SHP77 treated with DMSO at 0.1 percent for 48 hours (cell line): ENCODE data around the gene PRRT1B.

Source experiments
- DNase-seq: peaks from one replicate; lab custom pipeline; 2025; lab: John Stamatoyannopoulos, UW

Gene PRRT1B

DNA sequence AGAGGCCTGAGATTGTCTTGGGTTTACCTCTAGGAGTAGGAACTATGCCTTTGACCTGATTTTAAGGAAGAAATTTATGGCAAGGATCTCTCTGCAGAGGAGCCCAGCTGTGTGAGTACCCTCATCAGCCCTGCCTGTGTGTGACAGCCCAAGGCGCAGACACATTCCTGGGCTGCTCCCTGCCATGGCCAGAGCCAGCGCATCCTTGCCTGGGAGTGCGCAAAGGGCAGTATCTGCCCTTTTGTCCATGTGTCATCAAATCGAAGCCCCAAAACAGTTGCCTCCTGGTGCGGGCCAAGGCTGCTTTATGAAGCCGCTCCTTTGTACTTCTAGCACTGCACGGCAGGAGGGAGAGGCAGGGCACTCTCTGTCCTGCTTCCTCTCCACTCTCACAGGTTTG, 51.9 kb downstream of the PRRT1B start:
- no peak for DNase-seq

DNA sequence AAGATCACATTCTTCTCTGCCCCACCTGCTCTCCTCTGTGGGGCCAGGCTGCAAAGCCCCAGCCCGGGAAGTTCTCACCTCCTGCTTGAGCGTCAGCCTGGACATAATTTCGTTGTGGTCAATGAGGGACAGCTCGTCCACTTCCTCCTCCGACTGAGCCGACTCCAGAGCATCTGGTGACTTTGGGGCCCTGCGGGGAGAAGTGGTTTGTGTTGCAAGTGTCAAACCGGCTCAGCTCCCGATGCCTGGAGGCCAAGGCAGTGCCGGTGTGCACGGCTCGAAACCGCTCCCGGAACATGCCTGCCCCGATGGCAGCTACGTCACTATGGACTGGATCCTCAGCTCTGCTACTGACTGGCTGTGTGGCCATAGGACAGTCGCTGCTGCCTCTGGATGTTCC, 52.8 kb downstream of the PRRT1B start:
- DNase-seq: no peak

DNA sequence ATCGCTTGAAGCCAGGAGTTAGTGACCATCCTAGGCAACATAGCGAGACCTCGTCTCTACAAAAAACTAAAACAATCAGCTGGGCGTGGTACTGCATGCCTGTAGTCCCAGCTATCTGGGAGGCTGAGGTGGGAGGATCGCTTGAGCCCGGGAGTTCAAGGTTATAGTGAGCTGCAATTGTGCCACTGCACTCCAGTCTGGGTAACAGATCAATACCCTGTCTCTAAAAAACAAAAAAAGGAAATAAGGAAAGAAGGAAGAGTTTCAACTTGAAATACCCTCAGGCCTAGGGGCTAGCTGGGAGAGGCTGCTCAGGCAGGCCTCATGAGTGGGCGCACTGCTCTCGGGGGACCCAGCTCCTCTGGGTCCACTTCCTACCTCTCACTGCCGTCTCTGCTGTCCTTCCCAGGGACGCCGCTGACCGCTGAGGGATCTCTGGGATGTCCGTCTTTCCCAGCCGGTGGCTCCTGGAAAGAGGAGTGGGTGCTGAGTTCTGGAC, 56.4 kb downstream of the PRRT1B start:
- DNase-seq: no peak

DNA sequence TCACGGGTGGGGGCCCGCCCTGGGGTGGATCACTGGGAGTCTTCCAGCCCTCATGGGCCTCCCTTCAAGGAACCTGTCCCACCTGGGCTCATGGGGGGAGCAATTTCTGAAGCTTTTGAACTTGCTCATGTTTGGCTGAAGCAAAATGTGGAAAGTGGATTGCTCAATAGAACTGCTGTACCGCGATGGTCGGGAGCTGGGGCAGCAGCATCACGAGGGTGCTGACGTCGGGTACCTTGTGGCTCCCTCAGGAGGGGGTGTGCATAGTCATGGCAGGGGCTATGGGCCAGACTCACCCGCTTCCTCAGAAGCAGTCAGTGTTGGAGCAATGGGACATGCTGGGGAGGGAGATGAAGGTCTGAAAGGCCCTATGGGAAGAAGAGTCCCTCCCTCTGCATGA, 57.9 kb downstream of the PRRT1B start:
- no peak for DNase-seq

DNA sequence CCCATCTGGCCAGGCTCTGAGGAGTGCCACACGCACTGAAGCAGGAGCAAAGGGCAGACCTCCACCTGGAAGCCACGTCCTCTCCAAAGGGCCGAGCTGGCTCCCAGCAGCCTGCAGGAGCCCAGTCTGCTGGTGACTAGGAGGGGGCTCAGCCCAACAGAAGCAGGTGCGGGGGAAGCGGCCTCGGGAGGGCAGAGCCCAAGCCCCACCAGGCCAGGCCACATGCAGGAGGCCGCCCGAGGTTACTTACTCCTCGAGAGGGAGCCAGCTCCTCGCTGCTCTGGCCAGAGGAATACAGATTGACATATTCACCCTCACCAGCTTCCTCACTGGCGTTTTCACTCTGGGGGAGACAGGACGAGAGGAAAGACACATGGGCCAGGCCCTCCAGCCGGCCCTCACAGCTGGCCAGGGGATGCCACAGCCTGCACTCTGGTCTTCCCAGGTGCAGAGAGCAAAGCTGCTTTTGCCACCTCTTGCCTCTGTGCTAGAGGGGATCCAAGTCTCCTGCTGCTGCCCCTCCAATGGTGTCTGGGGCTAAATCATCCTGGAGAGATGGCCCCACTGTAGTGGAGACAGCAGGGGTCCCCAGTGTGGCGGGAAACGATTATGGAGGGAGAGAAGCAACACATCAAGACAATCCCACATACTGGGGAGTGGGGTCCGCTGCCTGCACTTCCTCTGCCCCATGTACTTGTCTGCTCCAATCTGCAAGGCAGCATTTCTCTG, 58.6 kb downstream of the PRRT1B start:
- no peak for DNase-seq

DNA sequence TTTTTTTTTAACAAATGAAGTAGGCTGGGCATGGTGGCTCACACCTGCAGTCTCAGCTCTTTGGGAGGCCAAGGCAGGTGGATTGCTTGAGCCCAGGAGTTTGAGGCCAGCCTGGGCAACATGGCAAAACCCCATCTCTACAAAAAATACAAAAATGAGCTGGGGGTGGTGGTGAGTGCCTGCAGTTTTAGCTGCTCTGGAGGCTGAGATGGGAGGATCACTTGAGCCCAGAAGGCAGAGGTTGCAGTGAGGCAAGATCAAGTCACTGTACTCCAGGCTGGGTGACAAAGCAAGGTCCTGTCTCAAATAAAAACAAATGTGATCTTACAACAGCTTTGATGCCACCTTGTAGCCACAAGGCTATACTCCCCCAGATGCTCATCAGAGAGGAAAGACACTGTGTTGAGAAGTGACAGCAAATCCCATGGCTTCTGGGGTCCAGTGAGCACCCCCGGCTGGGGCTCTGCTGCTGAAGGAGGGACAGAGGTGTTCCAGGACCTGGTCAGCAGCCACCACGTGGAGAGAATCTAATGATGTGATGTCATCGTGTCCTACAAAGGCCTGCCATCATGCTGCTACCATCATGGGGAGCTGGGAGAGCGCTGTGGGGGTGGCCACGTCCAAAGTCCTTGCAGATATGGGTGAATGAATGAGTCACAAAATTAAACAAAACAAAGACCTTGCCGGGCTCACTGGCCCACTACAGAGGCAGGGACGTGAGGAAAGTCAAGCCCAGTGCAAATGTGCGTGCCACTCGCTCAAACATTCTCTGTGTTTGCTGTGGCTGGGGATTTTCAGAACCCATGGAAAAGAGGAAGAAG, 60.7 kb downstream of the PRRT1B start:
- no peak for DNase-seq

GRCh38 chr9:131606896-131607567, 61.7 kb downstream of the PRRT1B start:
- DNase-seq: no peak

DNA sequence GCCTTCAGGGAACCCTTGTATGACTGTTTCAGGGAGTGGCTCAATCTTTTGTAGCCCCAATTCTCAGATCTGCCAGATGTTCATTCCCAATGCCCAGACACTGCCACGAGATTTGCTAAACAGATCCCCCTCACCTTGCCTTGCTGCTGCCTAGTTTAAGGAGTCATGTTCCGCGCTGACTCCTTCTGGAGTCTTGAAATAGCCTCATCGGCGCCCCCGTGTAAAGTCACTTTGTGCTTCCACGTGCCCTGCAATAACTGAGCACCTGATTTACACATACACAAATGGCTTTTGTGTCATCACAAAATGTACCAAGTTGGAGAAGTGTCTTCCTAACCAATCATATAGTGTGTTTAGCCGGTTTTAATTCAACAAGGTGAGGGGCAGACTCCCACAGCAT, 62.3 kb downstream of the PRRT1B start:
- no peak for DNase-seq

GRCh38 chr9:131608493-131609037, 63.2 kb downstream of the PRRT1B start:
- DNase-seq: no peak
